Parathyroid adenoma (tissue), 2 donors: ENCODE results near the gene FOXA1.

Experiments used
- H2AFZ ChIP-seq: fragments of 300-600 bp; sonication (generic); one replicate; pipeline ENCODE4 v1.7.0; 2017; ENCODE audit warnings: antibody characterized with exemption, mild to moderate bottlenecking
- H3K27ac ChIP-seq: fragments of 300-600 bp; sonication (generic); one replicate; pipeline ENCODE4 v1.7.0; 2017
- H3K27me3 ChIP-seq: fragments of 300-600 bp; sonication (generic); one replicate; pipeline ENCODE4 v1.7.0; 2017; ENCODE audit warnings: low read length; ENCODE audit not compliant: control insufficient read depth, insufficient read depth
- H3K36me3 ChIP-seq: fragments of 300-600 bp; sonication (generic); one replicate; pipeline ENCODE4 v1.7.0; 2017; ENCODE audit warnings: low read length; ENCODE audit not compliant: control insufficient read depth, insufficient read depth
- H3K4me1 ChIP-seq: fragments of 300-600 bp; sonication (generic); one replicate; pipeline ENCODE4 v1.7.0; 2017; ENCODE audit warnings: control low read depth
- H3K4me2 ChIP-seq: fragments of 300-600 bp; sonication (generic); one replicate; pipeline ENCODE4 v1.7.0; 2017; ENCODE audit warnings: low read length
- H3K4me3 ChIP-seq: fragments of 300-600 bp; sonication (generic); one replicate; pipeline ENCODE4 v1.7.0; 2017; ENCODE audit warnings: low read depth, low read length
- H3K79me2 ChIP-seq: fragments of 300-600 bp; sonication (generic); one replicate; pipeline ENCODE4 v1.7.0; 2017; ENCODE audit warnings: control low read depth
- H3K9ac ChIP-seq: fragments of 300-600 bp; sonication (generic); one replicate; pipeline ENCODE4 v1.7.0; 2017; ENCODE audit warnings: mild to moderate bottlenecking
- H3K9me3 ChIP-seq: fragments of 300-600 bp; sonication (generic); one replicate; pipeline ENCODE4 v1.7.0; 2017; ENCODE audit warnings: low read length; ENCODE audit not compliant: control insufficient read depth
- CTCF ChIP-seq: fragments of 300-600 bp; sonication (generic); IDR thresholded peaks from one replicate; pipeline ENCODE4 v1.7.0; 2017; ENCODE audit warnings: antibody characterized with exemption, mild to moderate bottlenecking
- donor health status: primary hyperparathyroidism.

The FOXA1 gene

GRCh38 chr14:37600880-37601741 lies 6.1 kb upstream of the FOXA1 start:
- H3K27ac ChIP-seq: no peak overlapping the region
- H3K27me3 ChIP-seq: peaks cover 39% of the 10 kb centered on the region
- no peak overlapping the region for H3K9ac ChIP-seq
- H3K9me3 ChIP-seq: no peaks in the 10 kb centered on the region
- no peak overlapping the region for H3K4me3 ChIP-seq
- H3K4me2 ChIP-seq: no peak overlapping the region
- H3K36me3 ChIP-seq: no peaks in the 10 kb centered on the region
- H3K79me2 ChIP-seq: no peaks in the 10 kb centered on the region
- no peaks in the 10 kb centered on the region for H3K4me1 ChIP-seq
- H2AFZ ChIP-seq: no peak overlapping the region
- TF ChIP-seq CTCF: no peak

- no peak overlapping the region for H3K4me2 ChIP-seq
- no peaks in the 10 kb centered on the region for H3K4me1 ChIP-seq
- TF ChIP-seq CTCF: no peak
- H3K4me3 ChIP-seq: no peak overlapping the region
- H3K27ac ChIP-seq: no peak overlapping the region
- H2AFZ ChIP-seq: peak overlapping the region; percentile 38
- H3K9me3 ChIP-seq: no peaks in the 10 kb centered on the region
- H3K27me3 ChIP-seq: peaks cover 42% of the 10 kb centered on the region
- H3K36me3 ChIP-seq: no peaks in the 10 kb centered on the region
- H3K79me2 ChIP-seq: no peaks in the 10 kb centered on the region
- no peak overlapping the region for H3K9ac ChIP-seq
These were observed 4.7 kb upstream of the FOXA1 start for GRCh38 chr14:37599507-37600368.

GRCh38 chr14:37598747-37599506 lies 3.9 kb upstream of the FOXA1 start:
- Histone ChIP-seq H2AFZ (peak overlapping the region; percentile 38), H3K27me3 (peaks cover 46% of the 10 kb centered on the region), H3K4me1 (no peaks in the 10 kb centered on the region), H3K79me2 (no peaks in the 10 kb centered on the region), H3K4me3 (no peak overlapping the region), H3K9ac (no peak overlapping the region), H3K9me3 (no peaks in the 10 kb centered on the region), H3K4me2 (peak overlapping the region; percentile 45), H3K27ac (no peak overlapping the region), H3K36me3 (no peaks in the 10 kb centered on the region)
- TF ChIP-seq CTCF: no peak

DNA sequence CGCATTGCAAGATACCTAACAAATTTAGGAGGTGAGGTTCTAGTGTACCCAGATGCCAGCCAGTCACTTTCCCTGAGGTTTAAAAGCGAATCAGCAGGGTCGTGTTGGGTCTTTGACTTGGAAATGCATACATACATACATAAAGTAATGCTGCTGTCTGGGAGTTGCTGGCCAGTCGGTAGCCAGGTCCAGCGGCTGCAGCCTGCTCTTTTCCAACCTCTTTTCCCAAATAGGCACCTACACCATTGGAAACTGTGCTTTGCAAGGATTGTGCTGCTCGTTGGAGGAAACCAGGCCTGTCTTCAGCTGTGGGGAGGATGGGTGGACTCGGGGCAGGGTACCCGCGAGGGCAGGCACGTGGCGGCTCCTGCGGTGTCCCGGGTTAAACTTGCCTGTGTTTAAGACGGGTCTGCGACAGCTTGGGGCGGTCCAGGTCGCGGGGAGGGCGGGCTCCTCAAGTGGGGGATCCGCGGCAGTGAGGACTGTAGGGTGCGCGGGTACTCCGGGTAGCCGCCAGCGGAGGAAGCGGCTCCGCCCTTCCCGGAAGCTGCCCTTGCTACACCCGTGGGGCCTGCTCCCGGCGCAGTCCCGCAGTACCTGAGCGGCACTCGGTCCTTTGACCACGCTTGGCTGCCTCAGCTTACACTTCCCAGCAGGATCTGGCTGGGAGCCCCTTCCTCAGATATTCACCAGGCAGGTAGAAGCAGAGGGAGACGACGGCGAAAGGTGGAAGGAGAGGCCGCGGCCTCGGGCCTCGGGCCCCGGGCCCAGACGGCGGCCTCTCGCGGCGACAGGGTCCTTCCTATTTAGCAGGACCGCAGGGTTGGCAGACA lies 3.1 kb upstream of the FOXA1 start:
- no peak for TF ChIP-seq CTCF

More for the DNA sequence above, 3.1 kb upstream of the FOXA1 start:
- H3K79me2 ChIP-seq: no peaks in the 10 kb centered on the region
- no peaks in the 10 kb centered on the region for H3K9me3 ChIP-seq
- H3K27me3 ChIP-seq: peaks cover 45% of the 10 kb centered on the region
- H2AFZ ChIP-seq: no peak overlapping the region
- peak overlapping the region; percentile 45 for H3K4me2 ChIP-seq
- H3K9ac ChIP-seq: no peak overlapping the region
- H3K4me1 ChIP-seq: no peaks in the 10 kb centered on the region
- H3K27ac ChIP-seq: no peak overlapping the region
- no peaks in the 10 kb centered on the region for H3K36me3 ChIP-seq
- H3K4me3 ChIP-seq: no peak overlapping the region
